Fibroblast of mammary gland (primary cell): ENCODE data around the gene FAM222A.

ENCODE experiments used
- DNase-seq: peaks from one replicate; pipeline ENCODE4 v3.0.0-alpha.2; 2010; ENCODE audit warnings: low read depth
- H3K4me3 ChIP-seq: 2 replicates; pipeline ENCODE4 v1.5.1; 2011; ENCODE audit warnings: low read depth, mild to moderate bottlenecking, low read length, moderate library complexity; ENCODE audit not compliant: control insufficient read depth
- TF ChIP-seq, protein P1 (sequence below): conservative IDR thresholded peaks from 2 replicates; pipeline ENCODE4 v1.5.1; 2011; ENCODE audit warnings: low read depth, low read length, inconsistent platforms; ENCODE audit not compliant: control insufficient read depth, insufficient read depth

The FAM222A gene

DNA sequence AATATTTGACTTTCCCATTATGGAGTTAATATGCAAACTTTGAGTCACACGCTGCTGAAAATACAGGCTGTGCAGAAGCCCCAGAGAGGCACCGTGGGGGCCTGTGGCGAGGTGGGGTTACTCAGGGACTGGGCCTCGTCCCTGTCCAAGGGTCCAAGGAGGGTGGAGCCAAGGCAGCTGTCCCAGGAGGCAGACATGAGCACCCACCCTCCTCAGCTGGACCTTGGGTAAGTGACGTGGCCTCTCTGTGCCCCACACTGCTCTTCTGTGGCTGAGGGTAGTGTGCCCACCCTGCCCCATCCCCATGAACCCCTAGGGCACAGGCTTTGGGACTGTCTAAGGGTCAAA is 39.4 kb downstream of the FAM222A start:
- TF ChIP-seq, protein P1, sequence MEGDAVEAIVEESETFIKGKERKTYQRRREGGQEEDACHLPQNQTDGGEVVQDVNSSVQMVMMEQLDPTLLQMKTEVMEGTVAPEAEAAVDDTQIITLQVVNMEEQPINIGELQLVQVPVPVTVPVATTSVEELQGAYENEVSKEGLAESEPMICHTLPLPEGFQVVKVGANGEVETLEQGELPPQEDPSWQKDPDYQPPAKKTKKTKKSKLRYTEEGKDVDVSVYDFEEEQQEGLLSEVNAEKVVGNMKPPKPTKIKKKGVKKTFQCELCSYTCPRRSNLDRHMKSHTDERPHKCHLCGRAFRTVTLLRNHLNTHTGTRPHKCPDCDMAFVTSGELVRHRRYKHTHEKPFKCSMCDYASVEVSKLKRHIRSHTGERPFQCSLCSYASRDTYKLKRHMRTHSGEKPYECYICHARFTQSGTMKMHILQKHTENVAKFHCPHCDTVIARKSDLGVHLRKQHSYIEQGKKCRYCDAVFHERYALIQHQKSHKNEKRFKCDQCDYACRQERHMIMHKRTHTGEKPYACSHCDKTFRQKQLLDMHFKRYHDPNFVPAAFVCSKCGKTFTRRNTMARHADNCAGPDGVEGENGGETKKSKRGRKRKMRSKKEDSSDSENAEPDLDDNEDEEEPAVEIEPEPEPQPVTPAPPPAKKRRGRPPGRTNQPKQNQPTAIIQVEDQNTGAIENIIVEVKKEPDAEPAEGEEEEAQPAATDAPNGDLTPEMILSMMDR: no peak
- no peak for DNase-seq
- H3K4me3 ChIP-seq: no peak overlapping the region

DNA sequence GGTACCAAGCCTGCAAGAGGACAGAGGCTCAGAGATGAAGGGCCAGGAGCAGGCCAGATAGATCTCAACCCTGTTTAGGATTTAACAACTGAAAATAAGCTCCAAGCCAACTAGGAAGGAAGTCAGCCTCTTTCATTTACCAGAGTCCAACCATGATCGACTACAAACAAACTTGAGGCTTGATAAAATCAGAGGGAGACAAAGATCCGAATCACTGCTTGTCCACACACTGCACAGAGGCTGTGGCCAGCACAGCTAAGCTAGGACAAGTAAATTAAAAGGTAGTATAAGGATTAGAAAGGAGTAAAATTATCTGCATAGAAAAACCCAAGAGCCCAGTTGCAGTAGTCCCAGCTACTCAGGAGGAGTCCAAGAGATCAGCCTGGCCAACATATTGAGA is 40.3 kb downstream of the FAM222A start:
- no peak for DNase-seq
- TF ChIP-seq, protein P1: no peak
- no peak overlapping the region for H3K4me3 ChIP-seq

GRCh38 chr12:109756457-109756856 is 42.8 kb downstream of the FAM222A start:
- no peak overlapping the region for H3K4me3 ChIP-seq
- no peak for DNase-seq
- TF ChIP-seq, protein P1: no peak

DNA sequence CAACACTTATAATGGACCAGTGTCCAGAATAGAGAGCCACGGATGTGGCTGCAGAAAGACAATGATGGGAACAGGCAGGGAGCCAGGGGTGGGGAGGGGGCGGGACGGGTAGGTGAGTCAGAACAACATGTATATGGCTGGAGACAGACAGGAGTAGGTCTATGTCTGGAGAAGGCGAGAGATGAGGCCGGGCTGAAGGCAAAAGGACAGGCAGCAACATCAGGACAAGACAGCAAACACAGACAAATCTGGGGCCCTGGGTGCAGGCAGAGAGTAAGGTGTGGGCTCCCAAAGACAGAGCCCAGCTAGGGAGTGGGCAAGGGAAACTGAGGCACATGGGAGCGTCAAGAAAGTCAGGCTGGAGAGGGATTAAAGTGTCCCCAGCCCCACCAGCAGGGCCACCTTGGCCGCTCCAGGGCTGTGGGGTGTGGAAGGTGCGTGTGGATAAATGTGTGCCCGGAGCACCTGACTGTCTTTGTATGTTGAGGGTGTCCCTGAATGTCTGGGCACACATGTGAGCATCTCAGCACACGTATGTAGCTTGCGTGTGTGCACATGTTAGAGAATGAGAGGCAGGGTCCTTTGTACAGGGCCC is 44.1 kb downstream of the FAM222A start:
- no peak for DNase-seq
- TF ChIP-seq, protein P1: no peak

DNA sequence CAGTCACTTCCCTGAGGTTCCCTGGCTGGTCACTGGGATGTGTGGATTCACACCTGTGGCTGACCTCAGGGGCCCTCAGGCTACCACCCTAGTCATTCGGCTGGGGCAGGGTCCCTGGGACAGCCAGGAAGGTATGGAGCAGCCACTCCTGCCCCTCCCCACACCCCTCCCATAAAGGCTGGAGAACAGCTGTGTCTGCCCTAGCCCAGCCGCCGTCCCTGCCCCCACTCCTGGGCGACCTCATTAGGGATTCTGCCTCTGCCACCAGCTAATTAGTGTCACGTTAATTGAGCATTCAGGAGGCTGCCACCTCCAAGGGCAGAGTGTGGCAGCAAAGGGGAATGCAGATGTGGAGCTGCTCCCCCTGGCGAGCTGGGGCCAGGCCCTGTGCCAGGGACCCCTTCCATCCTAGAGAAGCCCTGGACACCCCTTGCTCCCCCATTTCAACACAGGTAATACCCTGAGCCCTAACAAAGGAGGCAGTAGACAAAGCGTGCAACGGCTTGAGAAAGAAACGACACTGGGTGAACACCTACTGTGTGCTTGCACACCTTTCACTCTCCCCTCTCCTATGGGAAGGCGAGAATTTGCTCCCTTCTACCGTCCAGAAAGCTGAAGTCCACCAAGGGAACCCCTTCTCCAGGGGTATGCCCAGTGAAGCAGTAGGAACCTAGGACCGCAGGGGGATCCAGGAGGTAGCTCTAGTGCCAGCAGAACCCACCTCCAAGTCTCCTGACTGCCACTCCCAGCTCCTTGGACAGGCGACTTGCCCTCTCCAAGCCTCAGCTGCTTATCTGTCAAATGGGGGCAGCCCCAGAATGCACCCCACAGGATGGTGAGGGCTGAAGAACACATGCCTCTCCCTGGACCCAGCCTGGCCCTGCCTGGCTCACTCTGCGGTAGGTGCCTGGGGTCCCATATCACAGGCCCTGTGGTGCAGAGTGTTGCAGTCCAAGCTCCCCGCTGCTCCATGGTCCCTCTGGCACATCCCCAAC is 45.1 kb downstream of the FAM222A start:
- TF ChIP-seq, protein P1: no peak
- DNase-seq: no peak
- H3K4me3 ChIP-seq: no peak overlapping the region

More for the DNA sequence above, 44.1 kb downstream of the FAM222A start:
- no peak overlapping the region for H3K4me3 ChIP-seq

DNA sequence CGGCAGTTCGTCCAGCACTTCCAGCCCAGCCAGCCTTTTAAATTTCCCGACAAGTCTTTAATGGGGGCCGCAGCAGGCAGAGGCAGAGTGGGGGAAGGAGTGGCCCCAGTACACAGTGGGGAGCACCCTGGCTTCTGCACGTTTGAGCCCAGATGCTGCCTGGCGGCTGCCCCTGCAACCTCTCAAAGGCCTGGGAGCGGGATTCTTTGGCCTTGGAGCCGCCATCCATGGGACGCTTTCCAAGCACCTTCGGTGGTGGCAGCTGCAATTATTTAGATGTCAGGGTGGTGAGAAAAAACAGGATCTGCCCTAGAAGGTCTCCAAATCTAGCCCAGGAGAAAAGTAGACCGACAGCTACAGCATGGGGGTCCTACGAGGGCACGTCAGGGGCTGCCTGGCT is 46.0 kb downstream of the FAM222A start:
- no peak for DNase-seq
- H3K4me3 ChIP-seq: no peak overlapping the region
- TF ChIP-seq, protein P1: no peak
